Thyroid gland (tissue), 4 donors: ENCODE measurements around the gene ACSL6.

ENCODE experiments used
- CTCF ChIP-seq, 6 experiments: fragments of 200-600 bp in 3 of 6; fragments of 450-650 bp in 3 of 6; sonication (generic) in 3 of 6; IDR thresholded peaks; one replicate each; pipeline ENCODE4 v1.5.1; 2016 to 2019; ENCODE audit warnings: antibody characterized with exemption in 6 of 6, mild to moderate bottlenecking in 2 of 6, inconsistent platforms in 1 of 6, moderate library complexity in 1 of 6
- POLR2A ChIP-seq, 2 donors: fragments of 450-650 bp; IDR thresholded peaks; one replicate each; pipeline ENCODE4 v1.6.1; 2017; ENCODE audit warnings: antibody characterized with exemption in 2 of 2, mild to moderate bottlenecking in 2 of 2, moderate library complexity in 1 of 2

- TF ChIP-seq CTCF (IDR thresholded peaks at IDR 0.05) (no peak), POLR2A (IDR thresholded peaks at IDR 0.05) (no peak)
Measured at GRCh38 chr5:132010989-132011621, 353 bp downstream of the ACSL6 start.
